ENCODE results near the gene LGR4. TPM values are rescaled to one million over a fixed set of nuclear protein-coding genes. Genes with fewer than 3 reads are reported as not detected.

LGR4 gene
- total RNA-seq, 4 donors from 2014 or later = 5.5 to 37.6 (median 11.8) TPM

DNA sequence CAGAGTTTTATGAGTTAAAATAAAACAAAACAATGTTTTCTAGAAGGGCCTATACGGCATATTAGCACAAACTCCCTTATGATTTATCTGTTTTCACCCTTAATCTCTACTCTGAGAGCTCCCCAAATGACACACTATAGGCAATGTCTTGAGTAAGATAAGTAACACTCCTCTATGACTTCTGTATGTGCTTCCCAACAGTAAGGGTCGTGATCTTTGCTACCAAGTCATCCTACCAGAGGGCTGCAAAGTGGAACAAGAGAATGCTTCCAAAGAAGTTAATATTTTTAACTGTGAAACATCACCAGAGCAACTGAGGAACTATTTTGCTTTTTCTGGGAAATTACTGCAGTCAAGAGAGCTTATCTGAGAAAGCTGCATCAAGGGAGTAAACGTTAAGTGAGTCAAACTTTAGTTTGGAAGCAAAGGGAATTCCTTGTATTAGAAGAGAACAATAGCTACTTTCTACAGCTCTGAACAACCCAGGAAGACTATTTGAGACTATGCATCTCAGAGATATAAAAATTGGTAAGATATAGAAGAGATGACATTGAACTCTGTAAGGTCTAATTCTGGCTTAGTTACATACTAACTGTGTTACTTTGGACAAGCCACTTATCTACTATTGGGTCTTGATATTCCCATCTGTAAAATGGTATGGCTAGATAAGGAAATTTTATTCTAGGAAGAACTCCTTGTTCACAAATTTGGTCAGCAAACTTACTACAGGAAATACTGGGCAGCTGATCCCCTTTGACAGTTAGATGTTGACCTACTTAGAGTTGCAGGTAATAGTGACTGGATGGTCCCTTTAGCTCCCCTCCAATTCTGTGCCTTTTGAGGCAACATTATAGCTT is 65.9 kb downstream of the LGR4 start:
- H3K4me3 ChIP-seq = no peak overlapping the region
- DNase-seq = no peak
- intact Hi-C loops (cut with DNase I; ENCODE audit: low total_unique reads) = no loop called here

GRCh38 chr11:27405134-27405533 is 67.5 kb downstream of the LGR4 start:
- in situ Hi-C loops (cut with MboI; ENCODE audit: low sequenced_read_pairs in 4 of 4) = no loop called here
- TF ChIP-seq CTCF (IDR thresholded peaks at IDR 0.05 in 4 of 5, conservative IDR thresholded peaks at IDR 0.05 in 1 of 5) (no peak), POLR2A (IDR thresholded peaks at IDR 0.05) (no peak)
- Histone ChIP-seq H3K4me3 (no peak overlapping the region), H3K36me3 (no peaks in the 10 kb centered on the region), H3K9me3 (no peaks in the 10 kb centered on the region), H3K27me3 (no peaks in the 10 kb centered on the region), H3K4me1 (peaks cover 0 to 6% of the 10 kb centered on the region in 2 donors), H3K27ac (no peak overlapping the region)
- intact Hi-C loops (cut with DNase I; ENCODE audit: low total_unique reads) = no loop called here
- DNase-seq = no peak
- no peak for ATAC-seq

More for the DNA sequence above, 65.9 kb downstream of the LGR4 start:
- peaks cover 0 to 6% of the 10 kb centered on the region in 2 donors for H3K4me1 ChIP-seq
- no peaks in the 10 kb centered on the region for H3K9me3 ChIP-seq
- TF ChIP-seq CTCF (IDR thresholded peaks at IDR 0.05 in 4 of 5, conservative IDR thresholded peaks at IDR 0.05 in 1 of 5) (no peak), POLR2A (IDR thresholded peaks at IDR 0.05) (no peak)
- no peaks in the 10 kb centered on the region for H3K27me3 ChIP-seq
- ATAC-seq = no peak
- in situ Hi-C loops (cut with MboI; ENCODE audit: low sequenced_read_pairs in 4 of 4) = no loop called here
- no peak overlapping the region for H3K27ac ChIP-seq
- no peaks in the 10 kb centered on the region for H3K36me3 ChIP-seq

GRCh38 chr11:27404427-27404826 is 68.2 kb downstream of the LGR4 start:
- in situ Hi-C loops (cut with MboI; ENCODE audit: low sequenced_read_pairs in 4 of 4) = no loop called here
- no peak overlapping the region for H3K27ac ChIP-seq
- no peaks in the 10 kb centered on the region for H3K27me3 ChIP-seq
- H3K4me1 ChIP-seq = peaks cover 0 to 6% of the 10 kb centered on the region in 2 donors
- DNase-seq (no peak), ATAC-seq (no peak)
- TF ChIP-seq POLR2A (IDR thresholded peaks at IDR 0.05) = no peak
- no peak for TF ChIP-seq CTCF (IDR thresholded peaks at IDR 0.05 in 4 of 5, conservative IDR thresholded peaks at IDR 0.05 in 1 of 5)
- no peak overlapping the region for H3K4me3 ChIP-seq
- H3K36me3 ChIP-seq = no peaks in the 10 kb centered on the region
- H3K9me3 ChIP-seq = no peaks in the 10 kb centered on the region
- intact Hi-C loops (cut with DNase I; ENCODE audit: low total_unique reads) = no loop called here

DNA sequence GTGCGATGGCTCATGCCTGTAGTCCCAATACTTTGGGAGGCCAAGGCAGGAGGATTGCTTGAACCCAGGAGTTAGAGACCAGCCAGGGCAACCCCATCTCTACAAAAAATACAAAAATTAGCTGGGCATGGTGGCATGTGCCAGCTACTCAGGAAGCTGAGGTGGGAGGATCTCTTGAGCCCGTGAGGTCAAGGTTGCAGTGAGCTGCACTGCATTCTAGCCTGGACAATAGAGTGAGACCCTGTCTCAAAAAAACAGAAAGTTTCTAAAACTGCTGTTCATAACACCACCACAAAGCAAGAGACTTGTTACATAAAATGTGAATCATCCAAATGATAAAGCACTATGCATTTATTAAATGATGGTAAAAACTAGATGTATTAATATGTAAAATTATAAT is 69.4 kb downstream of the LGR4 start:
- H3K4me3 ChIP-seq = no peak overlapping the region
- H3K36me3 ChIP-seq = no peaks in the 10 kb centered on the region
- in situ Hi-C loops (cut with MboI; ENCODE audit: low sequenced_read_pairs in 4 of 4) (no loop called here), intact Hi-C loops (cut with DNase I; ENCODE audit: low total_unique reads) (no loop called here)
- no peak overlapping the region for H3K27ac ChIP-seq
- DNase-seq = no peak
- ATAC-seq = no peak
- no peak for TF ChIP-seq POLR2A (IDR thresholded peaks at IDR 0.05)
- TF ChIP-seq CTCF (IDR thresholded peaks at IDR 0.05 in 4 of 5, conservative IDR thresholded peaks at IDR 0.05 in 1 of 5) = no peak
- no peaks in the 10 kb centered on the region for H3K27me3 ChIP-seq
- H3K4me1 ChIP-seq = peaks cover 0 to 6% of the 10 kb centered on the region in 2 donors
- no peaks in the 10 kb centered on the region for H3K9me3 ChIP-seq
